ENCODE measurements around the gene OVAAL.
"Not testable (repeated sequence)": the region's sequence is repeated elsewhere in the genome, so short reads cannot be mapped to it uniquely, and the experiment has no call there.

OVAAL gene

GRCh38 chr1:180540697-180541594, 17.8 kb upstream of the OVAAL start:
- no peak for DNase-seq

- DNase-seq, result no peak
These were observed 16.5 kb upstream of the OVAAL start for GRCh38 chr1:180542113-180542837.

- no peak for DNase-seq
These were observed 16.0 kb upstream of the OVAAL start for GRCh38 chr1:180542838-180543145.

- no peak for DNase-seq
These were observed 14.7 kb upstream of the OVAAL start for GRCh38 chr1:180544050-180544449.

GRCh38 chr1:180545991-180546390, 12.8 kb upstream of the OVAAL start:
- no peak for DNase-seq

GRCh38 chr1:180548686-180549317, 10.0 kb upstream of the OVAAL start:
- no peak for DNase-seq

GRCh38 chr1:180549770-180550169, 9.0 kb upstream of the OVAAL start:
- not testable (repeated sequence) for DNase-seq

GRCh38 chr1:180550241-180550640, 8.5 kb upstream of the OVAAL start:
- DNase-seq, result no peak

GRCh38 chr1:180551997-180552396, 6.8 kb upstream of the OVAAL start:
- no peak for DNase-seq

- DNase-seq, result not testable (repeated sequence)
These were observed 5.7 kb upstream of the OVAAL start for GRCh38 chr1:180553046-180553445.

GRCh38 chr1:180555411-180555810, 3.4 kb upstream of the OVAAL start:
- DNase-seq, result no peak

- no peak for DNase-seq
These were observed 1.6 kb downstream of the OVAAL start for GRCh38 chr1:180560200-180560867.

GRCh38 chr1:180560868-180561600, 2.3 kb downstream of the OVAAL start:
- DNase-seq, result no peak

- no peak for DNase-seq
These were observed 3.9 kb downstream of the OVAAL start for GRCh38 chr1:180562640-180563025.

- no peak for DNase-seq
These were observed 4.5 kb downstream of the OVAAL start for GRCh38 chr1:180563026-180563827.

- DNase-seq, result no peak
These were observed 6.5 kb downstream of the OVAAL start for GRCh38 chr1:180565121-180565871.

- DNase-seq, result no peak
These were observed 7.3 kb downstream of the OVAAL start for GRCh38 chr1:180566026-180566425.

- DNase-seq, result no peak
These were observed 7.7 kb downstream of the OVAAL start for GRCh38 chr1:180566495-180566894.

- no peak for DNase-seq
These were observed 8.9 kb downstream of the OVAAL start for GRCh38 chr1:180567654-180568053.

GRCh38 chr1:180568184-180568583, 9.4 kb downstream of the OVAAL start:
- no peak for DNase-seq
